ENCODE data around the gene CDC5L. TPM values are rescaled to one million over a fixed set of nuclear protein-coding genes. Genes with fewer than 3 reads are reported as not detected.
"Not testable (repeated sequence)": the region's sequence is repeated elsewhere in the genome, so short reads cannot be mapped to it uniquely, and the experiment has no call there.

The CDC5L gene
- total and polyA plus RNA-seq, 7 experiments from 2014 or later = 14.5 to 25.4 (median 20.8) TPM

- ATAC-seq (no peak), DNase-seq (no peak)
- Mint-ChIP-seq H3K27me3 (peaks cover 31 to 54% (median 36%) of the 10 kb centered on the region in 5 donors), H3K4me3 (no peak overlapping the region), H3K4me1 (peaks cover 0 to 4% (median 0%) of the 10 kb centered on the region in 7 donors), H3K36me3 (no peaks in the 10 kb centered on the region), H3K9me3 (peaks cover 0 to under 1% (median 0%) of the 10 kb centered on the region in 11 donors), H3K27ac (no peak overlapping the region)
- no peaks in the 10 kb centered on the region for H3K4me1 ChIP-seq (ENCODE audit: control insufficient read depth in 2 of 2, insufficient read depth in 2 of 2, low read length in 2 of 2)
- intact Hi-C loops (cut with micrococcal nuclease) = loop anchor here in 1 of 2 donors (5.0 kb wide), 1 partner anchor 245 kb away; no protein-coding TSS in a partner anchor
- H3K27ac ChIP-seq (ENCODE audit: low read depth, low read length) = no peak overlapping the region
- no peaks in the 10 kb centered on the region for H3K36me3 ChIP-seq (ENCODE audit: control insufficient read depth in 2 of 3, insufficient read depth in 3 of 3, low read length in 3 of 3)
- no peaks in the 10 kb centered on the region for H3K9me3 ChIP-seq (ENCODE audit: control insufficient read depth in 2 of 3, low read length in 3 of 3)
- ChIA-PET POLR2A (no interaction called here), CTCF (interaction anchor here (0.7 kb wide), 1 partner anchor 37 kb away, joined by 3 read pairs; no protein-coding TSS in a partner anchor)
- no peak overlapping the region for H3K4me3 ChIP-seq (ENCODE audit: low read length)
- H3K27me3 ChIP-seq (ENCODE audit: control insufficient read depth in 2 of 2, insufficient read depth in 2 of 2, low read length in 2 of 2) = no peaks in the 10 kb centered on the region
Measured at GRCh38 chr6:44342052-44342451, 45.5 kb upstream of the CDC5L start.

GRCh38 chr6:44342489-44342888, 45.0 kb upstream of the CDC5L start, which contains the start of gene SPATS1:
SPATS1 (plus strand) TSS chr6:44342650; CDS start chr6:44343096, 446 bp downstream.
- intact Hi-C loops (cut with micrococcal nuclease) = loop anchor here in 1 of 2 donors (5.0 kb wide), 1 partner anchor 245 kb away; no protein-coding TSS in a partner anchor
- CTCF ChIA-PET = no interaction called here
- no peaks in the 10 kb centered on the region for H3K36me3 ChIP-seq (ENCODE audit: control insufficient read depth in 2 of 3, insufficient read depth in 3 of 3, low read length in 3 of 3)

DNA sequence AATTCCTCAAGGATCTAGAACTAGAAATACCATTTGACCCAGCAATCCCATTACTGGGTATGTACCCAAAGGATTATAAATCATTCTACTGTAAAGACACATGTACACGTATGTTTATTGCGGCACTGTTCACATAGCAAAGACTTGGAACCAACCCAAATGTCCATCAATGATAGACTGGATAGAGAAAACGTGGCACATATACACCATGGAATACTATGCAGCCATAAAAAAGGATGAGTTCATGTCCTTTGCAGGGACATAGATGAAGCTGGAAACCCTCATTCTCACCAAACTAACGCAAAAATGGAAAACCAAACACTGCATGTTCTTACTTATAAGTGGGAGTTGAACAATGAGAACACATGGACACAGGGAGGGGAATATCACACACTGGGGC, 40.7 kb upstream of the CDC5L start:
- H3K9me3 Mint-ChIP-seq; H3K4me1 ChIP-seq (ENCODE audit: control insufficient read depth in 2 of 2, insufficient read depth in 2 of 2, low read length in 2 of 2); H3K4me3 ChIP-seq (ENCODE audit: low read length); ATAC-seq; H3K9me3 ChIP-seq (ENCODE audit: control insufficient read depth in 2 of 3, low read length in 3 of 3); H3K27ac ChIP-seq (ENCODE audit: low read depth, low read length); CTCF ChIA-PET; H3K36me3 Mint-ChIP-seq; intact Hi-C loops (cut with micrococcal nuclease); H3K4me3 Mint-ChIP-seq; H3K36me3 ChIP-seq (ENCODE audit: control insufficient read depth in 2 of 3, insufficient read depth in 3 of 3, low read length in 3 of 3); DNase-seq; H3K27ac Mint-ChIP-seq; H3K27me3 ChIP-seq (ENCODE audit: control insufficient read depth in 2 of 2, insufficient read depth in 2 of 2, low read length in 2 of 2); H3K4me1 Mint-ChIP-seq; POLR2A ChIA-PET: not testable (repeated sequence)
- peaks cover 22 to 45% (median 28%) of the 10 kb centered on the region in 5 donors for H3K27me3 Mint-ChIP-seq

More at GRCh38 chr6:44342489-44342888, 45.0 kb upstream of the CDC5L start, which contains the start of gene SPATS1:
- H3K9me3 Mint-ChIP-seq = peaks cover 0 to 2% (median 0%) of the 10 kb centered on the region in 11 donors
- POLR2A ChIA-PET = no interaction called here
- ATAC-seq (no peak), DNase-seq (no peak)
- Histone ChIP-seq H3K9me3 (ENCODE audit: control insufficient read depth in 2 of 3, low read length in 3 of 3) (no peaks in the 10 kb centered on the region), H3K4me1 (ENCODE audit: control insufficient read depth in 2 of 2, insufficient read depth in 2 of 2, low read length in 2 of 2) (no peaks in the 10 kb centered on the region), H3K27ac (ENCODE audit: low read depth, low read length) (no peak within 1 kb of the TSS), H3K4me3 (ENCODE audit: low read length) (no peak within 1 kb of the TSS), H3K27me3 (ENCODE audit: control insufficient read depth in 2 of 2, insufficient read depth in 2 of 2, low read length in 2 of 2) (no peaks in the 10 kb centered on the region)
- H3K4me1 Mint-ChIP-seq = peaks cover 0 to 4% (median 0%) of the 10 kb centered on the region in 7 donors
- H3K4me3 Mint-ChIP-seq = no peak within 1 kb of the TSS
- no peaks in the 10 kb centered on the region for H3K36me3 Mint-ChIP-seq
- peaks cover 31 to 55% (median 36%) of the 10 kb centered on the region in 5 donors for H3K27me3 Mint-ChIP-seq
- no peak within 1 kb of the TSS for H3K27ac Mint-ChIP-seq

DNA sequence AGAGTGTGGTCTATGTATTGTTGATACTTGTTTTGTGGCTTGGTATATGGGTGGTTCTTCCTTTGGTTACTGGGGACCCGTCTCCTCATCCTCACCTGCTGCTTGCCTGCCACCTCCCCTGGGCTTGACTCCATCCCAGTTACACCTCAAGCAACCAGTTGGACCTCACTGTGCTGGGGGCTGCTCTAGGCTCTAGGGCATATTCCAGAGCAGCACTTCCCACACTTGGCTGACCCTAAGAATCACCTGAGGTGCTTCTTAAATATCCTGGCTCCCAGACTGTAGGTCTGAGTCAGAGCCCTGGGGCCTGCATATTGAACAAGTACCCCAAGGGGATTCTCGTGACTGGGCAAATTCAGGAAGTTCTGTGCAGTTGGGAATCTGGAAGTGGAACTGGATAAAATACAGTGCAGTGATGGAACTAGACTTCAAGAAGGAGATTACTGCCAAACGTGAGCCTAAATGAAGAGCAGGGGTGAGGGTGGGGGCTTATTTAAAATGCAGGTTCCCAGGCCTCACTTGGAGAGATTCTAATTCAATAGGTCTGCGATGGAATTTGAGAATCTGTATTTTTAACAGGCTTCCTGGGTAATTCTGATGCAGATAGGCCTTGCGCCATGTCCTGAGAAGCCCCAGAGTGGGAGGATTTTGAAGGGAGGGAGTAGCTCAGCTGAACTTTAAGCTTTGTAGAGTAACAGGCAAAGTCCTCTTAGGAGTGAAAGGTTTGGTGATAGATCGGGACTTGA, 37.4 kb upstream of the CDC5L start:
- no peak for ATAC-seq
- Mint-ChIP-seq H3K27ac (no peak overlapping the region), H3K9me3 (peaks cover 0 to 2% (median 0%) of the 10 kb centered on the region in 11 donors)

GRCh38 chr6:44350650-44350994, 36.9 kb upstream of the CDC5L start:
- H3K27ac Mint-ChIP-seq; H3K9me3 ChIP-seq (ENCODE audit: control insufficient read depth in 2 of 3, low read length in 3 of 3); H3K4me3 Mint-ChIP-seq; H3K27me3 ChIP-seq (ENCODE audit: control insufficient read depth in 2 of 2, insufficient read depth in 2 of 2, low read length in 2 of 2); H3K36me3 Mint-ChIP-seq; H3K36me3 ChIP-seq (ENCODE audit: control insufficient read depth in 2 of 3, insufficient read depth in 3 of 3, low read length in 3 of 3); H3K4me1 Mint-ChIP-seq; H3K27ac ChIP-seq (ENCODE audit: low read depth, low read length); intact Hi-C loops (cut with micrococcal nuclease); POLR2A ChIA-PET; CTCF ChIA-PET; DNase-seq; H3K4me3 ChIP-seq (ENCODE audit: low read length); ATAC-seq; H3K4me1 ChIP-seq (ENCODE audit: control insufficient read depth in 2 of 2, insufficient read depth in 2 of 2, low read length in 2 of 2); H3K9me3 Mint-ChIP-seq: not testable (repeated sequence)
- peaks cover 0 to 10% (median 0%) of the 10 kb centered on the region in 5 donors for H3K27me3 Mint-ChIP-seq

More for the DNA sequence above, 37.4 kb upstream of the CDC5L start:
- no peaks in the 10 kb centered on the region for H3K4me1 Mint-ChIP-seq
- no peak for DNase-seq
- H3K4me3 Mint-ChIP-seq = no peak overlapping the region
- H3K27ac ChIP-seq (ENCODE audit: low read depth, low read length) = no peak overlapping the region
- ChIA-PET POLR2A (no interaction called here), CTCF (no interaction called here)
- H3K36me3 ChIP-seq (ENCODE audit: control insufficient read depth in 2 of 3, insufficient read depth in 3 of 3, low read length in 3 of 3) = no peaks in the 10 kb centered on the region
- peaks cover 0 to 16% (median 0%) of the 10 kb centered on the region in 5 donors for H3K27me3 Mint-ChIP-seq
- no peaks in the 10 kb centered on the region for H3K4me1 ChIP-seq (ENCODE audit: control insufficient read depth in 2 of 2, insufficient read depth in 2 of 2, low read length in 2 of 2)
- no peaks in the 10 kb centered on the region for H3K36me3 Mint-ChIP-seq
- no peak overlapping the region for H3K4me3 ChIP-seq (ENCODE audit: low read length)
- no peaks in the 10 kb centered on the region for H3K27me3 ChIP-seq (ENCODE audit: control insufficient read depth in 2 of 2, insufficient read depth in 2 of 2, low read length in 2 of 2)
- intact Hi-C loops (cut with micrococcal nuclease) = no loop called here
- H3K9me3 ChIP-seq (ENCODE audit: control insufficient read depth in 2 of 3, low read length in 3 of 3) = no peaks in the 10 kb centered on the region

DNA sequence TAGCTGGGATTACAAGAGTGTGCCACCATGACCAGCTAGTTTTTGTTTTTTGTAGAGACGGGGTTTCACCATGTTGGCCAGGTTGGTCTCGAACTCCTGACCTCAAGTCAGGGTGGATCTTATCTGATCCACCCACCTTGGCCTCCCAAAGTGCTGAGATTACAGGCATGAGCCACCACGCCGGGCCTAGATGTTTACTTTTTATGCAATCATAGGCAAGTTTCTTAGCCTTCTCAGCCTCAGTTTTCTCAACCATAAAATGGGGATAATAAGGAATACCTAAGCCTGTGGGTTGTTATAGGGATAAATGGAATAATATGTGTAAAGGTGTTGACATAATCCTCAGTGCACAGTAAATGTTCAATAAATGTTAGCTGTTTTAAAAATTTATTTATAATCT, 35.2 kb upstream of the CDC5L start:
- H3K27ac Mint-ChIP-seq = no peak overlapping the region
- CTCF ChIA-PET = no interaction called here

GRCh38 chr6:44353336-44353735, 34.2 kb upstream of the CDC5L start:
- peaks cover 0 to 23% (median 0%) of the 10 kb centered on the region in 5 donors for H3K27me3 Mint-ChIP-seq
- Histone ChIP-seq H3K9me3 (ENCODE audit: control insufficient read depth in 2 of 3, low read length in 3 of 3) (no peaks in the 10 kb centered on the region), H3K27ac (ENCODE audit: low read depth, low read length) (no peak overlapping the region), H3K4me1 (ENCODE audit: control insufficient read depth in 2 of 2, insufficient read depth in 2 of 2, low read length in 2 of 2) (no peaks in the 10 kb centered on the region), H3K36me3 (ENCODE audit: control insufficient read depth in 2 of 3, insufficient read depth in 3 of 3, low read length in 3 of 3) (no peaks in the 10 kb centered on the region), H3K4me3 (ENCODE audit: low read length) (no peak overlapping the region), H3K27me3 (ENCODE audit: control insufficient read depth in 2 of 2, insufficient read depth in 2 of 2, low read length in 2 of 2) (no peaks in the 10 kb centered on the region)
- no peak for DNase-seq
- no peaks in the 10 kb centered on the region for H3K36me3 Mint-ChIP-seq
- no peak for ATAC-seq
- ChIA-PET CTCF (no interaction called here), POLR2A (no interaction called here)
- no peaks in the 10 kb centered on the region for H3K4me1 Mint-ChIP-seq
- H3K4me3 Mint-ChIP-seq = no peak overlapping the region
- H3K9me3 Mint-ChIP-seq = peaks cover 0 to 4% (median 0%) of the 10 kb centered on the region in 11 donors
- intact Hi-C loops (cut with micrococcal nuclease) = no loop called here
- H3K27ac Mint-ChIP-seq = no peak overlapping the region

More for the DNA sequence above, 35.2 kb upstream of the CDC5L start:
- Histone ChIP-seq H3K4me1 (ENCODE audit: control insufficient read depth in 2 of 2, insufficient read depth in 2 of 2, low read length in 2 of 2) (no peaks in the 10 kb centered on the region), H3K36me3 (ENCODE audit: control insufficient read depth in 2 of 3, insufficient read depth in 3 of 3, low read length in 3 of 3) (no peaks in the 10 kb centered on the region), H3K27me3 (ENCODE audit: control insufficient read depth in 2 of 2, insufficient read depth in 2 of 2, low read length in 2 of 2) (no peaks in the 10 kb centered on the region), H3K9me3 (ENCODE audit: control insufficient read depth in 2 of 3, low read length in 3 of 3) (no peaks in the 10 kb centered on the region), H3K4me3 (ENCODE audit: low read length) (no peak overlapping the region), H3K27ac (ENCODE audit: low read depth, low read length) (no peak overlapping the region)
- Mint-ChIP-seq H3K4me3 (no peak overlapping the region), H3K36me3 (no peaks in the 10 kb centered on the region), H3K27me3 (peaks cover 0 to 18% (median 0%) of the 10 kb centered on the region in 5 donors), H3K4me1 (no peaks in the 10 kb centered on the region), H3K9me3 (peaks cover 0 to 4% (median 0%) of the 10 kb centered on the region in 11 donors)
- DNase-seq (no peak), ATAC-seq (no peak)
- POLR2A ChIA-PET = no interaction called here
- intact Hi-C loops (cut with micrococcal nuclease) = no loop called here

Measured in naive thymus-derived CD4-positive, alpha-beta T cell (primary cell).